Nephron progenitor cell (in vitro differentiated cells): ENCODE measurements around the gene KISS1R.

Source experiments
- DNase-seq: peaks from one replicate; pipeline ENCODE4 v3.0.0; 2021
- H3K27ac Mint-ChIP-seq: 2 replicates; pipeline ENCODE4 v1.8.0; 2021; ENCODE audit warnings: mild to moderate bottlenecking, moderate library complexity, mixed read lengths
- H3K27me3 Mint-ChIP-seq: 2 replicates; pipeline ENCODE4 v1.8.0; 2021; ENCODE audit warnings: mild to moderate bottlenecking, low read depth, mixed read lengths; ENCODE audit not compliant: poor library complexity
- H3K36me3 Mint-ChIP-seq: 2 replicates; pipeline ENCODE4 v1.8.0; 2021; ENCODE audit warnings: low read depth, mixed read lengths
- H3K4me1 Mint-ChIP-seq: 2 replicates; pipeline ENCODE4 v1.8.0; 2021; ENCODE audit warnings: mixed read lengths
- H3K4me3 Mint-ChIP-seq: 2 replicates; pipeline ENCODE4 v1.8.0; 2021; ENCODE audit warnings: mild to moderate bottlenecking, moderate library complexity, mixed read lengths
- H3K9me3 Mint-ChIP-seq: 2 replicates; pipeline ENCODE4 v1.8.0; 2021; ENCODE audit warnings: mild to moderate bottlenecking, moderate library complexity, mixed read lengths
- TF ChIP-seq, protein P1 (sequence below): fragments of 200-600 bp; sonication (generic); IDR thresholded peaks from 2 replicates; pipeline ENCODE4 v1.5.0; 2021; ENCODE audit warnings: antibody characterized with exemption

Gene KISS1R

DNA sequence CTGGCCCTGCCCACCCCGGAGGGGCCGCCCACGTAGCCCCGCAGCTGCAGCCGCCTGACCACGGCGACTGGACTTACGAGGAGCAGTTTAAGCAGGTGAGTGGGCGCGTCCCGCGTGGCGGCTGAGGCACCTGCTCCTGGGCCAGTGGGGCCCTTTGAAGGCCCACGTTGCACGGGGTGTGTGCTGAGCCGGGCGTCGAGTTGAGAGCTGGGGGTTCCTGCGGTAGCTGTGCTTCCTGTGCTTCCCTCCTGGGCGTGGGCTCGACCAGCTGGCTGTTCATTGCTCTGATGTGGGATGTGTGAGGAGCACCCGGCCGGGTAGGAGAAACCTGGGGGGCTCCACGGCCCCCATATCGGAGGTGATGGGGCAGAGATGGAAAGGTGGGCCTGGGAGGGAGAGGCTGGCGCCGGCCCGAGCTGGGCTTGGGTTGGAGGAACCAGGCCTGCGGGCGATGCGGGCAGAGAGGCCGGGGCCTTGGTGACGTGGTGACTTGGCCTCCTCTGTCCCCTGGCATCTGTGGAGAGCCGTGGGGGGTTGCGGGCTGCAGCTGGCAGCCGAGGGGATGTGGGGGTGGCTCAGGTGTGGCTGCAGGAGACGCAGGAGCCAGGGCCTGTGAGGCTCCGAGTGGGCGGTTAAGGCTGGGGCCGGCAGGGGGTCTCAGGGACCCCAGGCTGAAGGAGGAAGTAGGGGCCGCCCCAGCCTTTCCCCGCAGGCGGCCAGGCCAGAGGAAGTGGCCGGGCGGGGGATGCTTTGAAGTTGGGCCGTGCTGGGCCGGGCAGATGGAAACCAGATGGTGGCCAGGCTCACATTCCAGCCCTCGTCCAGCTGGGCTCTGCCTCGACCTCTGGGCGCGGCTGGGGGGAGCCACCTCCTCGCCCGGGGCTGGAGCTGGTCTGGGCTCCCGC is 15.8 kb downstream of the KISS1R start:
- DNase-seq: peak; percentile 83
- Mint-ChIP-seq H3K27me3 (peaks cover 5% of the 10 kb centered on the region), H3K36me3 (peaks cover 40% of the 10 kb centered on the region), H3K4me1 (peaks cover 23% of the 10 kb centered on the region), H3K27ac (peak overlapping the region; percentile 64), H3K9me3 (peaks cover 4% of the 10 kb centered on the region), H3K4me3 (no peak overlapping the region)
- TF ChIP-seq, protein P1, sequence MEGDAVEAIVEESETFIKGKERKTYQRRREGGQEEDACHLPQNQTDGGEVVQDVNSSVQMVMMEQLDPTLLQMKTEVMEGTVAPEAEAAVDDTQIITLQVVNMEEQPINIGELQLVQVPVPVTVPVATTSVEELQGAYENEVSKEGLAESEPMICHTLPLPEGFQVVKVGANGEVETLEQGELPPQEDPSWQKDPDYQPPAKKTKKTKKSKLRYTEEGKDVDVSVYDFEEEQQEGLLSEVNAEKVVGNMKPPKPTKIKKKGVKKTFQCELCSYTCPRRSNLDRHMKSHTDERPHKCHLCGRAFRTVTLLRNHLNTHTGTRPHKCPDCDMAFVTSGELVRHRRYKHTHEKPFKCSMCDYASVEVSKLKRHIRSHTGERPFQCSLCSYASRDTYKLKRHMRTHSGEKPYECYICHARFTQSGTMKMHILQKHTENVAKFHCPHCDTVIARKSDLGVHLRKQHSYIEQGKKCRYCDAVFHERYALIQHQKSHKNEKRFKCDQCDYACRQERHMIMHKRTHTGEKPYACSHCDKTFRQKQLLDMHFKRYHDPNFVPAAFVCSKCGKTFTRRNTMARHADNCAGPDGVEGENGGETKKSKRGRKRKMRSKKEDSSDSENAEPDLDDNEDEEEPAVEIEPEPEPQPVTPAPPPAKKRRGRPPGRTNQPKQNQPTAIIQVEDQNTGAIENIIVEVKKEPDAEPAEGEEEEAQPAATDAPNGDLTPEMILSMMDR: no peak

DNA sequence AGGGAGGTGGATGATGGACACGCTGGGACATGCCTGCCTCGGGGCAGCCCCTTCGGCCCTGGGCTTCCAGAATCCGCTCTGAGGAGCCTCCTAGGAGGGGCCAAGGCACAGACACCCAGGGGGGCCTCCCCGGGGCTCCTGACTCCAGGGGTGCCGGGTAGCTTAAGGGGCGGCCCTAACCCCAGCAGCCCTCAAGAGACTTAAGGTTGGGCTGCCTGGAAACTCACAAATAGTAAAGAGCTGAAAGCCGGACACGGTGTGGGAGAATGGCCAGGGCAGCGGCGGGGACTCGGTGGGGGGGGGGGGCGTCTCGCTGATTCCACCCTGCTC is 16.4 kb downstream of the KISS1R start:
- no peak overlapping the region for H3K27ac Mint-ChIP-seq
- H3K4me3 Mint-ChIP-seq: no peak overlapping the region

DNA sequence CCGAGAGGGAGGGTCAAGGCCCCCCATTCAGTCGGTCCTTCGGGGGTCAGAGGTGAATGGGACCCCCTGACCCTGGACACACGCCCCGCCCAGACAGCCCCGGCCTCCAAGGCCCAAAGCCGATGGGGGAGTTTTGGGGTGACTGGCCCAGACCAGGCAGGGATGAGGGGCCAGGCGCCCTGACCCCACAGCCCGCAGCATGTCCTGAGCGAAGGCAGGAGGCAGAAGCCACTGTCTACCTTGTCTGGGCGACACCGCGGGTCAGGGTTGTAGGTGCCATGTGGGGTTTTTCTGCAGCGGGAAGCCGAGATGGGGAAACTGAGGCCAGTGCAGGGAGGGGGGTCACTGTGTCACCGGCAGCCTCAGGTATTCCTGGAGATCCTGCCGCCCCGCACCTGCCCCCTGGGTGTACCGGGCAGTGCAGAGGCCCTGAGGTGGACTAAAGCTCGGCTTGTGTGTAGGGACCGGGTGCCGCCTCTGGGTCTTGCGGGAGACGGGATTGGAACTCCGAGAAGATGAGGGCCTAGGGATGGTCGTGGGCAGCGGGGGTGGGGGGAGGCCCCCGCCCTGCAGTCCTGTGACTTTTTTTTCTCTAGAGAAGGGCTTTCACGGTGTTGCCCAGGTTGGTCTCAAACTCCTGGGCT is 17.2 kb downstream of the KISS1R start:
- Mint-ChIP-seq H3K27me3 (peaks cover 5% of the 10 kb centered on the region), H3K4me1 (peaks cover 24% of the 10 kb centered on the region), H3K9me3 (peaks cover 4% of the 10 kb centered on the region), H3K27ac (no peak overlapping the region), H3K36me3 (peaks cover 54% of the 10 kb centered on the region), H3K4me3 (no peak overlapping the region)
- DNase-seq: no peak
- TF ChIP-seq, protein P1: no peak

More for the DNA sequence above, 16.4 kb downstream of the KISS1R start:
- TF ChIP-seq, protein P1: no peak
- Mint-ChIP-seq H3K4me1 (peaks cover 25% of the 10 kb centered on the region), H3K36me3 (peaks cover 46% of the 10 kb centered on the region), H3K27me3 (peaks cover 5% of the 10 kb centered on the region), H3K9me3 (peaks cover 4% of the 10 kb centered on the region)
- DNase-seq: no peak

DNA sequence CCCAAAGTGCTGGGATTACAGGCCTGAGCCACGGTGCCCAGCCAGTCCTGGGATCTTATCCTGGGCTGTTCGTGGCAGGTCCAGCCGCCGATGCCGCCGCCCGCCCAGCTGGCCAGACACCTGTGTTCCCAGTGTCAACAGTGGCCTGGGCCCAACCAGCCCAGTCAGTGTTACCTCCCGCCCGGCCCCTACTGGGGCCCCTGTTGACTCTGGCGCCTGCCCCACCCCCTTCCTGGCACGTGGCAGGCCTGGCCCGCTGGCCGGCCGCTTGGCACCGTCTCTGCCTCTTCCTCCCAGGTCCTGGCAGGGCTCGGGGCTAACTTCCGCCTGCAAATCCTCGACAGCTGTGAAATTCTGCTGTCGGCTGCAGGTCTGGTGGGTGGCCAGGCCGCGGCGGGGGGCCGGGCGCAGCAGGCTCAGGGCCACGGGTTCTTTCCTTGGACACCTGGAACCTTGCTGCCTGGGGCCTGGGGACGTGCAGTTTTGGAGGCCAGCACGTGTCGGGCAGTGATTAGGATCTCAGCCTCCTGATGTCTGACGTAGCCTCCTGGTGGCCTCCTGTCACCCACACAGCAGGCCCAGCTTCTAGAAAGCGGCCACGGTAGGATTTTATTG is 17.8 kb downstream of the KISS1R start:
- DNase-seq: no peak
- Mint-ChIP-seq H3K36me3 (peaks cover 57% of the 10 kb centered on the region), H3K4me1 (peaks cover 30% of the 10 kb centered on the region), H3K27ac (no peak overlapping the region), H3K4me3 (no peak overlapping the region), H3K9me3 (peaks cover 4% of the 10 kb centered on the region), H3K27me3 (peaks cover 3% of the 10 kb centered on the region)
- TF ChIP-seq, protein P1: no peak

DNA sequence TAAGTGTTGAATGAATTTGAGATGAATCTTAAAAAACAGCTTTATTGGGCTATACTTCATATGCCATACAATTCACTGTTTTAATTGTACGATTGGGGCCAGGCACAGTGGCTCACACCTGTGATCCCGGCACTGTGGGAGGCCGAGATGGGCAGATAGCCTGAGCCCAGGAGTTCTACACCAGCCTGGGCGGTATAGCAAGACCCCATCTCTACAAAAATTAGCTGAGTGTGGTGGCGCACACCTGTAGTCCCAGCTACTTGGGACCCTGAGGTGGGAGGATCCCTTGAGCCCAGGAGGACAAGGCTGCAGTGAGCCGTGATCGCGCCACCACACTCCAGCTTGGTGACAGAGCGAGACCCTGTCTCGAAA is 19.0 kb downstream of the KISS1R start:
- Mint-ChIP-seq H3K36me3 (peaks cover 52% of the 10 kb centered on the region), H3K9me3 (peaks cover 4% of the 10 kb centered on the region), H3K27me3 (no peaks in the 10 kb centered on the region), H3K4me1 (peaks cover 35% of the 10 kb centered on the region), H3K4me3 (no peak overlapping the region), H3K27ac (no peak overlapping the region)
- TF ChIP-seq, protein P1: no peak
- DNase-seq: no peak
